ENCODE results near the gene APOL2.
"Not testable (repeated sequence)": the region's sequence is repeated elsewhere in the genome, so short reads cannot be mapped to it uniquely, and the experiment has no call there.

The APOL2 gene

GRCh38 chr22:36228944-36229343 lies 10.4 kb downstream of the APOL2 start:
- H3K4me3 ChIP-seq (replicated peaks in 1 of 2; ENCODE audit: low read depth in 2 of 2, low read length in 2 of 2), result no peak overlapping the region
- DNase-seq (ENCODE audit: low read depth in 2 of 2), result no peak
- no peak for TF ChIP-seq CTCF (IDR thresholded peaks at IDR 0.05; ENCODE audit: low read depth, low read length)

DNA sequence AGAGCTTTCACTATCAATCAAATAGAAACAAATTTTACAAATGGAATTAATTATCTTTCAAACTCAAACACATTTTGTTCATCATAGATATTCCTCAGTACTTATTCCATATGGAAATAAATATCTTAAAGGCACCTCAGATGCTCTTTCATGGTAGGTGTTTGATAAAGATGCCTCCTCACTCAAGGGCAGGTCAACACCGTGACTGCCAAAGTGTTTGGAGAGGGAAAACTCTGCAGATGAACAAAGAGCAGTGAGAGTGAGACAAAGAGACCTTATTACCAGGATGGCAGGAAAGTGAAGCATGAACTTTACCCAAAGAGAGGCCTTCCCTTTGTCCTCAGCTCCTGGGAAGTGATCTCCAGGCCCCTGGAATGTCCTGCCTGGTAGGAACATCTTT lies 11.0 kb downstream of the APOL2 start:
- not testable (repeated sequence) for H3K4me3 ChIP-seq (replicated peaks in 1 of 2; ENCODE audit: low read depth in 2 of 2, low read length in 2 of 2); DNase-seq (ENCODE audit: low read depth in 2 of 2)

DNA sequence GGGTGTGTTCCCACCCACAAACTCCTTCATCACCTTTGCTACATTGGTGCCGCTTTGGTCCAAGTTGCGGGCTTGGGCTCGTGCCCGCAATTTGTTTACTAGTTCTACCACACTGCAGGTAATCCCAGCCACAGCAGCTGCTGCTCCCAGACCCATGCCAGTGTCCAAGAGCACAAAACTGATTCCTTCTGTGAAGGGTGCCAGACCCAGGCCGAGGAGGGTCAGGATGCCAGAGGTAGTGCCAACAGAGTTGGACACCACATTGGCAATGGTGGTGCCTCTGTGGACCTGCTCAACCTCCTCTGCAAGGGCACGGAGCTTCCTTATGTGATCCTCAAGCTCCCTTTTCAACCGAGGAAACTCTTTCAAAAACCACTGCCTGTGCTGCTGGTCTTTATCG lies 11.5 kb downstream of the APOL2 start:
- no peak for TF ChIP-seq CTCF (IDR thresholded peaks at IDR 0.05; ENCODE audit: low read depth, low read length)
- DNase-seq (ENCODE audit: low read depth in 2 of 2), result no peak
- no peak overlapping the region for H3K4me3 ChIP-seq (replicated peaks in 1 of 2; ENCODE audit: low read depth in 2 of 2, low read length in 2 of 2)

DNA sequence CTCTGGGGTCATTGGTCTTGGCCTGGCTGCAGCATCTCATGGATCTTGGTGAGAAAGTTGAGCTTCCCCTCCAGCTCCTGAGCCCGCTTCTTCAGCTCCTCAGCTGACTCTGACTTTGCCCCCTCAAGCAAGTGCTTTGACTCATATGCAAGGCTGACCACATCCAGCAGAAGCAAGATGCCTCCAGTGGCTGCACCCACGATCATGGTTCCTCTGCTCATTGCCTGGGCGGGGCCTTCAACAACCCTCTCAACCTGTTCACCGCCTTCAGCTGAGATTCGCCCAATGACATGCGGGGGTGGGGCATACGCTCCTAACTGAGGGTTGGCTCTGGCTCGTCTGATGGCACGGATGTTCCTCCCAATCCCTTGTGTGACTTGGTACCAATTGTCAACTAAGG lies 11.9 kb downstream of the APOL2 start:
- no peak for TF ChIP-seq CTCF (IDR thresholded peaks at IDR 0.05; ENCODE audit: low read depth, low read length)
- DNase-seq (ENCODE audit: low read depth in 2 of 2), result no peak
- H3K4me3 ChIP-seq (replicated peaks in 1 of 2; ENCODE audit: low read depth in 2 of 2, low read length in 2 of 2), result no peak overlapping the region

DNA sequence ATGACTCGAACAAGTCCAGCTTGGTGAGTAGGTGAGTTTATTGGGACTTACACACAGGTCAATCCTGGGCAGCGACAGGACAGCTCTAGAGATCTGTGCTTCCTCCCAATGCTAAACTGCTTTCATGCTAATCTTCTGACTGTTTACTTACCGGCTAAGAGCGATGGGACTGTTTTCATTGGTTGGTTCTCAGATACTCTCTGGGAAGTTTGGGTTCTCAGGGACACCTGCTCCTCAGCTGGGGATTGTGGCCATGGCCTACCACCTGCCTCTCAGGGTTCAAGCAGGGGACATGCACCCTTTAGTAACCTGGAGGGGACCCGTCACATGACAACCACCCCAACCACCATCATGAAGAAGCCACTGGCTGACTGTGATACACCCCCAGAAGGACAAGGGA lies 13.1 kb downstream of the APOL2 start:
- no peak overlapping the region for H3K4me3 ChIP-seq (replicated peaks in 1 of 2; ENCODE audit: low read depth in 2 of 2, low read length in 2 of 2)
- TF ChIP-seq CTCF (IDR thresholded peaks at IDR 0.05; ENCODE audit: low read depth, low read length), result no peak
- DNase-seq (ENCODE audit: low read depth in 2 of 2), result no peak

- DNase-seq (ENCODE audit: low read depth in 2 of 2), result no peak
- no peak for TF ChIP-seq CTCF (IDR thresholded peaks at IDR 0.05; ENCODE audit: low read depth, low read length)
- no peak overlapping the region for H3K4me3 ChIP-seq (replicated peaks in 1 of 2; ENCODE audit: low read depth in 2 of 2, low read length in 2 of 2)
These were observed 13.9 kb downstream of the APOL2 start for GRCh38 chr22:36225333-36225922.

GRCh38 chr22:36224245-36224644 lies 15.1 kb downstream of the APOL2 start:
- no peak for DNase-seq (ENCODE audit: low read depth in 2 of 2)
- no peak for TF ChIP-seq CTCF (IDR thresholded peaks at IDR 0.05; ENCODE audit: low read depth, low read length)
- no peak overlapping the region for H3K4me3 ChIP-seq (replicated peaks in 1 of 2; ENCODE audit: low read depth in 2 of 2, low read length in 2 of 2)

All from cardiac fibroblast (primary cell).